Measurements from ENCODE around the gene PRR5L.

Gene PRR5L

DNA sequence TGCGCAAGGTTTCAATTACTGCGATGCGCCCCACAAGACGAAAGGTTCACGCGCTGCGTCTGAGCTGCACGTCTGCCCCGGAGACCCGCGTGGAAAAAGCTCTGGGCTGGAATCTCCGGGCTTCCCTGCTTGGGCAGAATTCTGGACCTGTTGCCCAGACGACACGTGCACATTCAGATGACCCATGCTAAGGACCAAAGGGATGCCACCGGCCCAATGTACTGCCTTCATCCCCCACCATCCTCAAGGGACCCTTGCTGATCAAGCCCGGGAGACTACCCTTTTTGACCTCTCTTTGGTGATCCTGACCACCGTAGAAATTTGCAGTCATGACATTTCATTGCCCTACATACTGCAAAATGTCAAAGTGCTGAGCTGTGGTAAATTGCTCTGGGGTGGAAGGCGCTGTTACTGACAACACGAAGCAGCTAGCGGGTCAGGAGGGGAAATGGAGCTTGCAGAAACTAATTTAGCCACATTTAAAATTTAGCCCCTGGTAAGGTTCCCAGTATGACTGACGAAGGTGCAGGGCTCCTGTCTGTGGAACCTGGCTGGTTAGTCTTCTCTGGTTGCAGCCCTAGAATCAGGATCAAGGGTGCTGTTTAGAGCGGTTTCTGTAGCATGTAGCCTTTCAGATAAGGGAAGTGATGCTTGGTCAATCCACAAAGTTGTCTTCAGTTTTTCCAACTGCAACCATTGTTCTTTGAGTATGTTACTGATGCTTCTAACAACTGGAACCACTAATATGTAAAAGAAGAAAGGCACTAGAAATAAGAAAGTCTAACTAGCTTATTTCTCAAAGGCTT lies 81.9 kb downstream of the PRR5L start:
- TF ChIP-seq POLR2AphosphoS5 (IDR thresholded peaks at IDR 0.05; ENCODE audit: low read depth, low read length) (no peak), FOXP2 (optimal IDR thresholded peaks at IDR 0.05; ENCODE audit: borderline replicate concordance, extremely low read depth, extremely low read length, insufficient read depth) (no peak), TAF1 (IDR thresholded peaks at IDR 0.05; ENCODE audit: borderline replicate concordance, insufficient read depth, low read length) (no peak)
- TF ChIP-seq, protein P1, sequence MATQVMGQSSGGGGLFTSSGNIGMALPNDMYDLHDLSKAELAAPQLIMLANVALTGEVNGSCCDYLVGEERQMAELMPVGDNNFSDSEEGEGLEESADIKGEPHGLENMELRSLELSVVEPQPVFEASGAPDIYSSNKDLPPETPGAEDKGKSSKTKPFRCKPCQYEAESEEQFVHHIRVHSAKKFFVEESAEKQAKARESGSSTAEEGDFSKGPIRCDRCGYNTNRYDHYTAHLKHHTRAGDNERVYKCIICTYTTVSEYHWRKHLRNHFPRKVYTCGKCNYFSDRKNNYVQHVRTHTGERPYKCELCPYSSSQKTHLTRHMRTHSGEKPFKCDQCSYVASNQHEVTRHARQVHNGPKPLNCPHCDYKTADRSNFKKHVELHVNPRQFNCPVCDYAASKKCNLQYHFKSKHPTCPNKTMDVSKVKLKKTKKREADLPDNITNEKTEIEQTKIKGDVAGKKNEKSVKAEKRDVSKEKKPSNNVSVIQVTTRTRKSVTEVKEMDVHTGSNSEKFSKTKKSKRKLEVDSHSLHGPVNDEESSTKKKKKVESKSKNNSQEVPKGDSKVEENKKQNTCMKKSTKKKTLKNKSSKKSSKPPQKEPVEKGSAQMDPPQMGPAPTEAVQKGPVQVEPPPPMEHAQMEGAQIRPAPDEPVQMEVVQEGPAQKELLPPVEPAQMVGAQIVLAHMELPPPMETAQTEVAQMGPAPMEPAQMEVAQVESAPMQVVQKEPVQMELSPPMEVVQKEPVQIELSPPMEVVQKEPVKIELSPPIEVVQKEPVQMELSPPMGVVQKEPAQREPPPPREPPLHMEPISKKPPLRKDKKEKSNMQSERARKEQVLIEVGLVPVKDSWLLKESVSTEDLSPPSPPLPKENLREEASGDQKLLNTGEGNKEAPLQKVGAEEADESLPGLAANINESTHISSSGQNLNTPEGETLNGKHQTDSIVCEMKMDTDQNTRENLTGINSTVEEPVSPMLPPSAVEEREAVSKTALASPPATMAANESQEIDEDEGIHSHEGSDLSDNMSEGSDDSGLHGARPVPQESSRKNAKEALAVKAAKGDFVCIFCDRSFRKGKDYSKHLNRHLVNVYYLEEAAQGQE (IDR thresholded peaks at IDR 0.05; ENCODE audit: insufficient read depth in 1 of 2, low read depth in 2 of 2, low read length in 2 of 2) = no peak

DNA sequence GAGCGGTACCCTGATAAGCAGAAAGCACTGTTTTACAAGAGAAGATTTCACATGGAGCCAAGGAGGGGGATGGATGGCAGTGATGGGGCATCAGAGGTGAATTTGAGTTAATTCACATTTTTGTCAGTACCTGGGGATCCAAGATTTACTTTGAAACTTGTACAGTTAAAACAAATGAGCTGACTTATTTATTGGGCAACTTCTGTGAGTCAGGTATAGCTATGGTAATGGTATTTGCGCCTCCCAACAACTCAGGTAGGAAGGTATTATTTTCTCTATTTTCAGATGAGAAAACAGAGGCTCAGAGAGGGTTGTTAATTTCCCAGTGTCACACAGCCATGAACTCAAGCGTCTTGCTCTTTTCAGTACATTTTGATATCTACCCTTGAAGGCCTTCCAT lies 83.6 kb downstream of the PRR5L start:
- TF ChIP-seq FOXP2 (optimal IDR thresholded peaks at IDR 0.05; ENCODE audit: borderline replicate concordance, extremely low read depth, extremely low read length, insufficient read depth) = no peak

DNA sequence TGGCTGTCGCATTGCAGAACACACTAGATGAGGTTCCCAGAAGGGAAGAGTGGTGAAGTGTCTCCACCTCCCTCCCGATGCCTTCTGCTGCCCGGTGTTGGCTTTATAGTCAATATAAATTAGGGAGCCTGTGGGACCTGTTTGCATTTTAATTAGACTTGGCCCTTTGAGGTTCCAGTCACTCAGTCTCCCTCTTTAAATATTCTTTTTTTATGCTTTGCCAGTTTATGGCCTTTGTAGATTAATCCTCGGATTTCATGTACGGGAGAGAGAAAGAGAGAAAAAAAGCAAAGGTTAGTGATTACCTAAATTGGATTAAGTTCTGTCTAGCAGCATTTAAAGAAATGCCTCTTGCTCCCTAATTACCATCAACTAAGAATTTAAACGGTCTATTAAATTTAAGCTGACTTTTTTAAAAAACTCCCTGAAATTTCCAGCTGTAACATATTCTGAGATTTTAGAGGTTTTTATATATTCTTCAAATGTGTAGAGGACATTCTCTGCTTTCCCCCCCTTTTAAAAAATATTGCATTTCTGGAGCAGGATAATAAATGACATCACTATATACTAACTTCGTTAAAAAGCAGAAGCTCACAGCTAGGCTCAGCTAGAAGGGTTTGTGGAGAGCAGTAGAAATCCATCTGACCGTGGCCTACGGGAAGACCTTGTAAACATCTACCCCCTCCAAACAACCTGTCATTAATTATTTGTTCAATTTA lies 84.4 kb downstream of the PRR5L start:
- TF ChIP-seq, protein P1 (IDR thresholded peaks at IDR 0.05; ENCODE audit: insufficient read depth in 1 of 2, low read depth in 2 of 2, low read length in 2 of 2) = no peak
- TF ChIP-seq FOXP2 (optimal IDR thresholded peaks at IDR 0.05; ENCODE audit: borderline replicate concordance, extremely low read depth, extremely low read length, insufficient read depth) (no peak), TAF1 (IDR thresholded peaks at IDR 0.05; ENCODE audit: borderline replicate concordance, insufficient read depth, low read length) (no peak), SIN3A (IDR thresholded peaks at IDR 0.05; ENCODE audit: borderline replicate concordance, insufficient read depth, low read length) (no peak), POLR2AphosphoS5 (IDR thresholded peaks at IDR 0.05; ENCODE audit: low read depth, low read length) (no peak)

DNA sequence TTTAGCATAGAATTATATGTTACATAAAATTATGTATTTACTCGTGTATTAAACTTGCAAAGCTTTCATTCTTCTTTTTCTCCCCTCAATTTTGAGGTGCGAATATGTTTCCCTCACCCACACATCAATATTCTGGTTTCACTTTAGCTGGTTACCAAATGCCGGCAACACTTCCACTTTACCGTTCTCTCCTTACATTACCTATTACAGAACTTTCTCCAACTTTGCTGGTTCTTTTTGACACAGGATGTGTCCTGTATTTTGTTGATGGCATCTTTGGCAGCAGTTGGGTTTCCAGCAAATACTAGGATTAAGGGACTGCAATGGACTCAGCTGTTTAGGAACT lies 84.9 kb downstream of the PRR5L start:
- no peak for TF ChIP-seq POLR2AphosphoS5 (IDR thresholded peaks at IDR 0.05; ENCODE audit: low read depth, low read length)

GRCh38 chr11:36383195-36383594 lies 87.1 kb downstream of the PRR5L start:
- TF ChIP-seq POLR2AphosphoS5 (IDR thresholded peaks at IDR 0.05; ENCODE audit: low read depth, low read length) (no peak), TAF1 (IDR thresholded peaks at IDR 0.05; ENCODE audit: borderline replicate concordance, insufficient read depth, low read length) (no peak), FOXP2 (optimal IDR thresholded peaks at IDR 0.05; ENCODE audit: borderline replicate concordance, extremely low read depth, extremely low read length, insufficient read depth) (no peak), SIN3A (IDR thresholded peaks at IDR 0.05; ENCODE audit: borderline replicate concordance, insufficient read depth, low read length) (no peak)
- TF ChIP-seq, protein P1 (IDR thresholded peaks at IDR 0.05; ENCODE audit: insufficient read depth in 1 of 2, low read depth in 2 of 2, low read length in 2 of 2) = no peak

All from PFSK-1 (cell line).